ENCODE measurements around the gene CCL13. TPM values are rescaled to one million over a fixed set of nuclear protein-coding genes. Genes with fewer than 3 reads are reported as not detected.

The CCL13 gene
- total and polyA plus RNA-seq, 2 of the 8 experiments (the other 6 are each of a cell fraction or from before 2014, with no cell fraction given): not detected

- TF ChIP-seq CHD7 (IDR thresholded peaks at IDR 0.05; ENCODE audit: insufficient replicate concordance, low read length): no peak
- TF ChIP-seq JUN (IDR thresholded peaks at IDR 0.05; ENCODE audit: low read depth, low read length): no peak
- no peak for TF ChIP-seq CBX8 (IDR thresholded peaks at IDR 0.05; ENCODE audit: borderline replicate concordance, low read depth, low read length)
- TF ChIP-seq USF2 (IDR thresholded peaks at IDR 0.05; ENCODE audit: low read length): no peak
- no peak for TF ChIP-seq KDM1A (IDR thresholded peaks at IDR 0.05; ENCODE audit: borderline replicate concordance, low read length)
- TF ChIP-seq GTF2F1 (IDR thresholded peaks at IDR 0.05; ENCODE audit: borderline replicate concordance, low read depth, low read length): no peak
- TF ChIP-seq SUZ12 (IDR thresholded peaks at IDR 0.05; ENCODE audit: low read length): no peak
- TF ChIP-seq TEAD4 (IDR thresholded peaks at IDR 0.05; ENCODE audit: low read depth, low read length): no peak
Observed at GRCh38 chr17:34367486-34368195, 11.4 kb downstream of the CCL13 start (continued).
